Epithelial cell of alveolus of lung (primary cell): Measurements from ENCODE around the gene PALM. TPM values are rescaled to one million over a fixed set of nuclear protein-coding genes. Genes with fewer than 3 reads are reported as not detected.

ENCODE experiments used
- total RNA-seq: library from RNA; depleted of rRNA; stranded (reverse); fragments of >200 nt; gene quantifications from 2 replicates; pipeline ENCODE4 v1.2.1, GENCODE V29; 2015

PALM gene, protein sequence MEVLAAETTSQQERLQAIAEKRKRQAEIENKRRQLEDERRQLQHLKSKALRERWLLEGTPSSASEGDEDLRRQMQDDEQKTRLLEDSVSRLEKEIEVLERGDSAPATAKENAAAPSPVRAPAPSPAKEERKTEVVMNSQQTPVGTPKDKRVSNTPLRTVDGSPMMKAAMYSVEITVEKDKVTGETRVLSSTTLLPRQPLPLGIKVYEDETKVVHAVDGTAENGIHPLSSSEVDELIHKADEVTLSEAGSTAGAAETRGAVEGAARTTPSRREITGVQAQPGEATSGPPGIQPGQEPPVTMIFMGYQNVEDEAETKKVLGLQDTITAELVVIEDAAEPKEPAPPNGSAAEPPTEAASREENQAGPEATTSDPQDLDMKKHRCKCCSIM
- 15.9 and 83.0 TPM in 2 replicates for total RNA-seq

DNA sequence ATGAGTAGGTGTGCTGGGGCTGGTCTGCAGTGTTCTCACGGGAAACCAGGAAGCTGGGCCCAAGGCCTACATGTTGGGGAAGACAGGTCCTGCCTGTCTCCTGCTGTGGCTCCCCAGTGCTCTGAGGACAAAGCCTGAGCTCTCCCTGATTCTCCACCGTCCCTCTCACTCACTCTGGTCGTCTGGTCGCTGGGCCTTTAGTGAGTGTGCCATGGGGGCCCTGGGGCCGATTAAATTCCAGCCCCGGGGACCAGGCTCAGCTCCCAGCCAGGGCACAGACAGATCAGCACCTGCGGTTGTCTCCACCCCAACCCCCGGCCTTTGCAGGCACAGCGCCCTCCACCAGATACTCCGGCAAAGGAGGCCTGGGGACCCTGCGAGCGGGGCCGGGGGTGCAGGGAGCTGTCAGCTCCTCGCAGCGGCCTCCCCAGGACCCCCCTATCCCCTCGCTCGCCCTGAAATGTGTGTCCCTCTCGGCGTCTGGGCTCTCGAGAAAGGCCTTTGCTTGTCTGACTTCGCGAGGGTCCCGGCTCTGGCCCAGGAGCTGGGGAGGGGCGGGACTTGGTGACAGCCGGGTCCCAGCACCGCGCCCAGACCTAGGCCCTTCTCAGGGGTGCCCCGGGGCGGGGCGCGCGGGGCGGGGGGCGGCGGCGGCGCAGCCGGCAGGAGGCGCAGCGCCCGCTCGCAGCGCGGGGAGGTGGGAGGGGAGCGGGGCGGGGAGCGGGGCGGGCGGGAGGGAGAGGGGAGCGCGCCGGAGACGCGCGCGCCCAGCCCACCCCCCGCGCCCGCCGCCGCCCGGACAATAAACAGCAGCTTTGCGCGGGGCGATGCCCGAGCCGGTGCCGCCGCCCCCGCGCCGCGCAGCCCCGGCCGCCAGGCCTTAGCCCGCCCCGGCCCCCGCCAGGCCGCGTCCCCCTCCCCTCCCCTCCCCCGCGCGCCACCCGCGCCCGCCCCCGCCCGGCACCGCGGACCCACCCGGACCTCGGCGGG lies at the start of gene PALM:
PALM (plus strand) TSS at position 782 of the 990 bp plus-strand sequence. CDS start 212 bp downstream, outside the sequence.

DNA sequence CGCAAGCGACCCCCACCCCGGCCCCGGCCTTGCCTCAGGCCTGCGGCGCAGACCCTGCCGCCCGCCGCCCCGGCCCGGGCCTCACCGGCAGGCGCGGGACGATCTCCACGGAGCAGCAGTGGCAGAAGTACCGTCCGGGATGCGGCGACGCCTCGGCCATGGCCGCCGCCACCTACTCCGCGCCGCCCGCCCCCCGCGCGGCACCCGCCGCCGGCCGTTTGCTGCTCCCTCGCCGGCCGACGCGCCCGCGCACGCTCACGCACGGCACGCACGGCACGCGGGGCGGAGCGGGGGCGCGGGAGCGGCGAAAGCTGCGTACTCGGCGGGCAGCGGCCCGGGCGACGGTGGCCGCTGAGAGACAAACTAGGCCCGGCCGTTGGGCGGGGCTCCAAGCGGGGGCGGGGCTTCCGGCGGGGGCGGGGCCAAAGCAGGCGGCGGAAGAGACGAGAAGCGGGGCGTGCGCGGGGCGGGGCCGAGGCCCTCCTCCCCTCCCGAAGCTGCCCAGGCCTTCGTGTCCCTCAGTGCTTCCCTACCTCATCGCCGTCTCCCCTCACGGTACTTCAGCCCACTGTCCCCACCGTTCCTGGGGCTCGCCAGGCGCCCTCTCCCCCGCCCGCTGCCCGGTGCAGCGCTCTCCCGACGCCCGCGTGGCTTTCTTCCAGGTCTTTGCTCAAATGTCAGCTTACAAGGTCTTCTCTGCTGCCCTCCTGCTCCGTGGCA lies 45.6 kb upstream of the PALM start, which contains the start of gene RNF126:
RNF126 (minus strand) TSS at position 253 of the 720 bp plus-strand sequence; CDS start at position 160, 93 bp downstream.

DNA sequence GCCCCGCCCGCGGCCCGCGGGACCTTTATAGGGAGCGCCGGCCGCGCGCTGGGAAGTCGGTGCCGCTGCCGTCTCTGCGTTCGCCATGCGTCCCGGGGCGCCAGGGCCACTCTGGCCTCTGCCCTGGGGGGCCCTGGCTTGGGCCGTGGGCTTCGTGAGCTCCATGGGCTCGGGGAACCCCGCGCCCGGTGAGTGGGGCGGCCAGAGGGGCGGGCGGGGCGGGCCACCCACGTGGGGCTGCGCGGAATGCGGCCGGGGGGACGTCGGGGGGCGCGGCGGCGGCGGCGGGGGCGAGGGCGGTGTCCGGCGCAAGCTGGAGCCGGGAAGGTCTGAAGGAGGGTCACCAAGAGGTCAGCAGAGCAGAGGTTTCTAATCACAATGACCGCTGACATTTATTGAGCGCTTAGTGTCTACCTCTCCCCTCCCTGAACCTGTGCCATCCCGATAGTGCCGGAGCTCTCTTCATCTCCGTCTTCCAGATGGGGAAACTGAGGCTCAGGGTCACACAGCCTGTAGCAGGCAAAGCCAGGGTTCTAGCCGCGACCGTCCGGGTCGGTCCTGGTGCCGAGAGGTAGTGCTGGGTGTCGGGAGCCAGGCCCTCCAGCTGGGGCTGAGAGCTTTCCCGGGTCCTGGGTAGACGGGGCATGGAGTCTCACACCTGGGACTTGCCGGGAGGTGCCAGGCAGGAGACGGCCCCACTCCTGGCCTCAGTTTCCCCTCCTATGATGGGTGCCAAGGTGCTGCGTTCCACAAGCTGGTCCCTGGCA lies 32.2 kb upstream of the PALM start, which contains the start of gene FSTL3:
FSTL3 (plus strand) TSS at position 54 of the 767 bp plus-strand sequence; CDS start at position 86, 32 bp downstream.

GRCh38 chr19:695352-695949 lies 13.3 kb upstream of the PALM start, which contains the start of gene PRSS57:
Gene PRSS57, minus strand, starts transcription at chr19:695452. Its CDS starts 22 bp downstream, at chr19:695430.

DNA sequence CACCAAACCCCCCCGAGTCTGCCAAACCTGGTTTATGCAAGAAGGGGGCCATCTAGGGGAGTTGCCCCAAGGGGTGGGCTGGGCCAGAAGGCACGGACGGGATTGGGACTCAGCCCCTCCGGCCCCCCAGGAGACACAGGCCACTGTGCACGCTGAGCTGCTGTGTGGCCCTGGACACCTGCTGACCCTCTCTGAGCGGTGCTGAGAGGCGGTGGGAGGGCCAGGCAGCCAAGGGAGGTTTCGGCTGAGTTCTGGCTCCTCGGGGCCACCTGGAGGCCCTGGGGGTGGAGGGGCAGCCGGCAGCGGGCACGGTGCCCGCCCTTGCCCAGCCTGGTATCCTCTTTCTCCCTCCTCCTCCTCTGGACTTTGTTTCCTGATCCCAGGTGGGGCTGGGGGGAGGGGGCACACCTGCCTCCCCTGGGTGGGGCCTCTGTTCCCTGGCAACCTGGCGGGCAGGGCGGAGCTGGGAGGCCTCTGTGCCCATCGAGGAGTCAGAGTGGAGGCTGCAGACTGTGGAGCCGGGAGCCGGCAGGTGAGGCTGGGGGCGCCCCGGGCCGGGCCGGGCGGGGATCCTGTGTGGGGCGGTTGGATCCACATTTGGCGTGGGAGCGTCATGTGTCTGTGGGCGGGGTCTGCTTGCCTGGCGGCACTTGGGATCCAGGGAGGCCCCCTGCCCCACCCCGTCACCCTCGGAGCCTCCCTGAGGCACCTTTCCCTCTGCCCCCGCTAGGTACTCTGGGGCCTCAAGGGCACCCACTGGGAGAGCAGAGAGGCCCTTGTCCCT lies 42.1 kb downstream of the PALM start, which contains the start of gene MISP:
MISP (plus strand) TSS at position 473 of the 784 bp plus-strand sequence. CDS start 5,835 bp downstream, outside the sequence.

DNA sequence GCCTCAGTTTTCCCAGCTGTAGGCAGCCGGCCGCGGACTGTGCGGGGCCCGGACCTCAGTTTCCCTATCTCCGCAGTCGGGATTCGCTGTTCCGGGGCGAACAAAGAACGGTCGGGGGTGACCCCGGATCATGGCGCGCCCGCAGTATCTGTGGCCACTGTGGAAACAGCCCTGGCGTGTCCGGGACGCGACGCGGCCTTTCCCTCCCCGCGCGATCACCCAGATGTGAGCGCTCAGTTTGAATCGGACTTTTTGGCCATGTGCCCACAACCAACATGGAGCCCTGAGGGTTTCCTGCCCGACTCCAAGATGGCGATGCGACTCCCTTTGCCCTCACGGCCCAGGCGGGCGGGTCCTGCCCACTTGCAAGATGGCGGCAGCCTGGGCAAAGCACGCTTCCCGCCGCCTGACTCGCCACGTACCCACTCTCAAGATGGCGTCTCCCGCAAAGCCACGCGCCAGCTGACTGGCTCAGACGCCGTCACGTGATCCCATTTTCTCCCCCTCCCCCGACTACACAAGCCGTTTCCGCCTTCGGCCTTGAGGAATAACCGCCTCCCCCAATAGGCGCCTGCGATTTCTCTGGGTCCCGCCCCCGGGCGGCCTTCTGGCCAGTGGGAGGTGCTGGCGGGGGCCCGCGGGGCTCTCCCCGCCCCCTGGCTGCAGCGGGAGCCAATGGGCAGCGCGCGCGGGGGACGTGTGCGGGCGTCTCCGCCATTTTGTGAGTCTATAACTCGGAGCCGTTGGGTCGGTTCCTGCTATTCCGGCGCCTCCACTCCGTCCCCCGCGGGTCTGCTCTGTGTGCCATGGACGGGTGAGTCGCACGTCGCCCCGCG lies 88.2 kb downstream of the PALM start, which contains the start of gene PTBP1:
PTBP1 (plus strand) TSS at position 761 of the 836 bp plus-strand sequence; CDS start at position 807, 46 bp downstream.

Other genes with a start within 250 kb of the PALM start
- 0.91 and 9.1 TPM in 2 replicates for gene SHC2, start 247.9 kb upstream of the PALM start, total RNA-seq
- gene MADCAM1, start 212.4 kb upstream of the PALM start, total RNA-seq: not detected in 2 replicates
- gene TPGS1, start 201.4 kb upstream of the PALM start, total RNA-seq: 34.6 and 75.3 TPM in 2 replicates
- gene CDC34, start 177.2 kb upstream of the PALM start, total RNA-seq: 79.0 and 83.1 TPM in 2 replicates
- gene GZMM, start 164.9 kb upstream of the PALM start, total RNA-seq: 1.1 TPM in 1 of 2 replicates, not detected in the other
- 749 and 1,031 TPM in 2 replicates for gene BSG, start 136.3 kb upstream of the PALM start, total RNA-seq
- 1.6 and 2.7 TPM in 2 replicates for gene HCN2, start 119.1 kb upstream of the PALM start, total RNA-seq
- 35.1 and 36.3 TPM in 2 replicates for gene POLRMT, start 75.4 kb upstream of the PALM start, total RNA-seq
- not detected in 2 replicates for gene FGF22, start 69.1 kb upstream of the PALM start, total RNA-seq
- gene RNF126, start 45.7 kb upstream of the PALM start, total RNA-seq: 57.8 and 95.7 TPM in 2 replicates
- 118 and 238 TPM in 2 replicates for gene FSTL3, start 32.5 kb upstream of the PALM start, total RNA-seq
- gene PRSS57, start 13.5 kb upstream of the PALM start, total RNA-seq: 1.9 TPM in 1 of 2 replicates, not detected in the other
- gene MISP, start 42.2 kb downstream of the PALM start, total RNA-seq: 3.2 TPM in 2 replicates
- 297 and 323 TPM in 2 replicates for gene PTBP1, start 88.5 kb downstream of the PALM start, total RNA-seq
- 1.7 and 102 TPM in 2 replicates for gene PLPPR3, start 113.0 kb downstream of the PALM start, total RNA-seq
- gene AZU1, start 118.9 kb downstream of the PALM start, total RNA-seq: 2.5 TPM in 1 of 2 replicates, not detected in the other
- 2.6 TPM in 1 of 2 replicates, not detected in the other for gene PRTN3, start 132.1 kb downstream of the PALM start, total RNA-seq
- gene ELANE, start 143.4 kb downstream of the PALM start, total RNA-seq: 15.0 TPM in 1 of 2 replicates, not detected in the other
- gene CFD, start 150.7 kb downstream of the PALM start, total RNA-seq: 0.91 and 262 TPM in 2 replicates
- gene MED16, start 184.3 kb downstream of the PALM start, total RNA-seq: 45.9 and 54.3 TPM in 2 replicates
- gene RNU6-9, start 184.5 kb downstream of the PALM start, total RNA-seq: not detected in 2 replicates
- gene R3HDM4, start 204.3 kb downstream of the PALM start, total RNA-seq: 51.7 and 56.2 TPM in 2 replicates
- gene KISS1R, start 208.4 kb downstream of the PALM start, total RNA-seq: 0.39 TPM in 1 of 2 replicates, not detected in the other
- gene ARID3A, start 217.1 kb downstream of the PALM start, total RNA-seq: 12.2 and 14.5 TPM in 2 replicates